Natural killer cell (primary cell): ENCODE measurements around the gene LSAMP. TPM values are rescaled to one million over a fixed set of nuclear protein-coding genes. Genes with fewer than 3 reads are reported as not detected.

Source experiments
- ATAC-seq, 3 donors: fragments of 150-1000 bp in 2 of 3; fragments of 200-7000 bp in 1 of 3; cut with Tn5 transposase; 1 replicate in 1 of 3; 2 replicates in 2 of 3; pipeline ENCODE4 v1.10.0; 2021; ENCODE audit warnings: mild to moderate bottlenecking in 2 of 3, moderate library complexity in 2 of 3
- DNase-seq, 2 donors: peaks; one replicate each; pipeline versions ENCODE4 v3.0.0 to v3.0.0-alpha.2; 2013 to 2021; ENCODE audit warnings: mixed read lengths in 1 of 2
- H3K27ac ChIP-seq: one replicate; pipeline ENCODE4 v1.5.1; 2013; ENCODE audit warnings: mild to moderate bottlenecking, low read length
- H3K27me3 ChIP-seq: one replicate; pipeline ENCODE4 v1.6.1; 2013; ENCODE audit warnings: low read length; ENCODE audit not compliant: control insufficient read depth, insufficient read depth
- H3K36me3 ChIP-seq: one replicate; pipeline ENCODE4 v1.6.1; 2013; ENCODE audit warnings: low read length; ENCODE audit not compliant: control insufficient read depth, insufficient read depth
- H3K4me1 ChIP-seq: one replicate; pipeline ENCODE4 v1.6.1; 2013; ENCODE audit warnings: low read length; ENCODE audit not compliant: control insufficient read depth, insufficient read depth
- H3K4me3 ChIP-seq: one replicate; pipeline ENCODE4 v1.5.1; 2013; ENCODE audit warnings: low read length
- H3K9me3 ChIP-seq: one replicate; pipeline ENCODE4 v1.6.1; 2013; ENCODE audit warnings: low read length; ENCODE audit not compliant: control insufficient read depth, insufficient read depth
- H3K27ac Mint-ChIP-seq, 2 donors: one replicate each; pipeline ENCODE4 v1.8.0; 2022; ENCODE audit warnings: mild to moderate bottlenecking in 2 of 2, mixed read lengths in 2 of 2, moderate library complexity in 1 of 2
- H3K27me3 Mint-ChIP-seq, 2 donors: one replicate each; pipeline ENCODE4 v1.8.0; 2022; ENCODE audit warnings: low read depth in 2 of 2, mixed read lengths in 2 of 2
- H3K36me3 Mint-ChIP-seq: one replicate; pipeline ENCODE4 v1.8.0; 2022; ENCODE audit warnings: mixed read lengths
- H3K4me1 Mint-ChIP-seq, 2 donors: one replicate each; pipeline ENCODE4 v1.8.0; 2022; ENCODE audit warnings: mixed read lengths in 2 of 2
- H3K4me3 Mint-ChIP-seq: one replicate; pipeline ENCODE4 v1.8.0; 2022; ENCODE audit warnings: mild to moderate bottlenecking, moderate library complexity, mixed read lengths
- H3K9me3 Mint-ChIP-seq, 2 donors: one replicate each; pipeline ENCODE4 v1.8.0; 2022; ENCODE audit warnings: mixed read lengths in 2 of 2
- CTCF ChIP-seq: fragments of 200-600 bp; IDR thresholded peaks from one replicate; pipeline ENCODE4 v1.8.0; 2022; ENCODE audit warnings: antibody characterized with exemption
- WGBS: methylation state at CpG from one replicate; pipeline ENCODE4 v1.1.7; 2013; ENCODE audit warnings: missing lambda C conversion rate; ENCODE audit not compliant: insufficient coverage; 5-methylcytosine and 5-hydroxymethylcytosine counted together
- intact Hi-C: fragments of 100-400 bp; cut with micrococcal nuclease; formaldehyde crosslinking; loops from one replicate; pipeline ENCODE4 v1.14.2; 2022
- total RNA-seq, 4 donors: library from RNA; stranded (reverse); fragments of 120-200 nt in 1 of 4; gene quantifications; one replicate each; pipeline versions ENCODE4 v1.2.3 to v1.2.4, GENCODE V29; 2013 to 2022

LSAMP gene
- total RNA-seq, 3 donors from 2014 or later (not counting 1 experiment from before 2014, with no cell fraction given), result not detected

GRCh38 chr3:115779011-115779410 is 666.3 kb downstream of the LSAMP start:
- TF ChIP-seq CTCF, result no peak
- peaks cover 6% of the 10 kb centered on the region for H3K4me1 ChIP-seq
- intact Hi-C loops, result no loop called here
- H3K27ac ChIP-seq, result no peak overlapping the region
- H3K36me3 Mint-ChIP-seq, result no peaks in the 10 kb centered on the region
- no peaks in the 10 kb centered on the region for H3K9me3 Mint-ChIP-seq
- 95% methylated on average over 2 of the region's 2 CpGs for WGBS
- H3K27ac Mint-ChIP-seq, result no peak overlapping the region
- DNase-seq (no peak), ATAC-seq (no peak)
- H3K36me3 ChIP-seq, result no peaks in the 10 kb centered on the region
- peaks cover 9 to 11% of the 10 kb centered on the region in 2 donors for H3K27me3 Mint-ChIP-seq
- no peak overlapping the region for H3K4me3 Mint-ChIP-seq
- H3K4me1 Mint-ChIP-seq, result no peaks in the 10 kb centered on the region
- H3K9me3 ChIP-seq, result no peaks in the 10 kb centered on the region
- H3K4me3 ChIP-seq, result no peak overlapping the region
- no peaks in the 10 kb centered on the region for H3K27me3 ChIP-seq

- no peak overlapping the region for H3K27ac ChIP-seq
- no peaks in the 10 kb centered on the region for H3K4me1 ChIP-seq
- H3K4me1 Mint-ChIP-seq, result no peaks in the 10 kb centered on the region
- H3K27me3 ChIP-seq, result no peaks in the 10 kb centered on the region
- ATAC-seq, result no peak
- H3K4me3 ChIP-seq, result no peak overlapping the region
- intact Hi-C loops, result no loop called here
- no peak for TF ChIP-seq CTCF
- no peaks in the 10 kb centered on the region for H3K9me3 Mint-ChIP-seq
- H3K27ac Mint-ChIP-seq, result no peak overlapping the region
- no peak for DNase-seq
- peaks cover 18 to 27% of the 10 kb centered on the region in 2 donors for H3K27me3 Mint-ChIP-seq
- WGBS, result 93% methylated on average over 1 of the region's 1 CpG
- no peak overlapping the region for H3K4me3 Mint-ChIP-seq
- H3K9me3 ChIP-seq, result no peaks in the 10 kb centered on the region
- no peaks in the 10 kb centered on the region for H3K36me3 ChIP-seq
- H3K36me3 Mint-ChIP-seq, result no peaks in the 10 kb centered on the region
Measured at GRCh38 chr3:115772951-115773350, 672.3 kb downstream of the LSAMP start.

- no peaks in the 10 kb centered on the region for H3K4me1 ChIP-seq
- intact Hi-C loops, result no loop called here
- Mint-ChIP-seq H3K4me3 (no peak overlapping the region), H3K4me1 (no peaks in the 10 kb centered on the region), H3K36me3 (no peaks in the 10 kb centered on the region), H3K9me3 (no peaks in the 10 kb centered on the region), H3K27me3 (peaks cover 22 to 25% of the 10 kb centered on the region in 2 donors), H3K27ac (no peak overlapping the region)
- H3K27me3 ChIP-seq, result no peaks in the 10 kb centered on the region
- DNase-seq (no peak), ATAC-seq (no peak)
- no peaks in the 10 kb centered on the region for H3K36me3 ChIP-seq
- H3K9me3 ChIP-seq, result no peaks in the 10 kb centered on the region
- no peak overlapping the region for H3K4me3 ChIP-seq
- no peak for TF ChIP-seq CTCF
- no peak overlapping the region for H3K27ac ChIP-seq
- 65% methylated on average over 2 of the region's 3 CpGs for WGBS
Measured at GRCh38 chr3:115768661-115769060, 676.6 kb downstream of the LSAMP start.
